K562 (cell line): Measurements from ENCODE around the gene SSR4. TPM values are rescaled to one million over a fixed set of nuclear protein-coding genes. Genes with fewer than 3 reads are reported as not detected.

ENCODE experiments used
- E2F6 ChIP-seq, 2 experiments: IDR thresholded peaks; 2 replicates each; pipeline ENCODE4 v1.6.1; 2011; ENCODE audit warnings: borderline replicate concordance in 1 of 2, control low read depth in 1 of 2, low read depth in 1 of 2, low read length in 1 of 2, mild to moderate bottlenecking in 1 of 2, mixed read lengths in 1 of 2, moderate library complexity in 1 of 2; ENCODE audit not compliant: insufficient read depth in 1 of 2, insufficient read length in 1 of 2, poor library complexity in 1 of 2, severe bottlenecking in 1 of 2; ENCODE audit errors: extremely low read depth in 1 of 2
- NFE2L1 ChIP-seq: fragments of 450-650 bp; IDR thresholded peaks from 2 replicates; pipeline ENCODE4 v1.6.1; 2016; ENCODE audit warnings: missing genetic modification characterization, low read depth, mild to moderate bottlenecking, missing compliant biosample characterization, moderate library complexity, borderline replicate concordance
- POLR3G ChIP-seq: IDR thresholded peaks from 2 replicates; pipeline ENCODE4 v1.6.1; 2011; ENCODE audit not compliant: insufficient read length, insufficient replicate concordance; ENCODE audit errors: extremely low read depth
- RBFOX2 ChIP-seq: fragments of 200-400 bp; formaldehyde crosslinking; IDR thresholded peaks from 2 replicates; pipeline ENCODE4 v1.6.1; 2017; ENCODE audit warnings: low read depth, mild to moderate bottlenecking, low read length, moderate library complexity
- SMARCE1 ChIP-seq: fragments of 450-650 bp; IDR thresholded peaks from 2 replicates; pipeline ENCODE4 v1.7.1; 2016; ENCODE audit warnings: mild to moderate bottlenecking
- ZNF274 ChIP-seq: IDR thresholded peaks from 2 replicates; pipeline ENCODE4 v1.6.1; 2011; ENCODE audit warnings: low read depth, mild to moderate bottlenecking, low read length, moderate library complexity, borderline replicate concordance
- polyA plus RNA-seq, 8 experiments: library from polyadenylated mRNA; depleted of rRNA in 4 of 8; stranded (reverse) in 5 of 8; unstranded in 3 of 8; fragments of >200 nt; fragmentation: Nextera tagmentation in 2 of 8; fragmentation: Illumina TruSeq in 1 of 8; extraction: Ambion mirVana in 2 of 8; extraction: Trizol in 1 of 8; gene quantifications; 2 replicates each; pipeline versions ENCODE4 v1.2.1 to v1.2.3, GENCODE V29; 2011 to 2014; ENCODE audit warnings: inconsistent platforms in 1 of 8, missing spikeins in 1 of 8
- total RNA-seq, 7 experiments: library from RNA; depleted of rRNA in 6 of 7; stranded (reverse); fragments of >200 nt in 6 of 7; fragmentation: Illumina TruSeq in 2 of 7; extraction: Trizol in 2 of 7; gene quantifications; 2 replicates each; pipeline versions ENCODE4 v1.2.1 to v1.2.3, GENCODE V29; 2011 to 2021; ENCODE audit warnings: low replicate concordance in 1 of 7
- TF ChIP-seq, protein P1 (sequence below): fragments of 450-650 bp; conservative IDR thresholded peaks from 2 replicates; pipeline ENCODE4 v1.6.1; 2016; ENCODE audit warnings: missing genetic modification characterization, low read depth, mild to moderate bottlenecking, control low read depth, missing compliant biosample characterization
- TF ChIP-seq, protein P2 (sequence below): sonication (generic); formaldehyde crosslinking; IDR thresholded peaks from 2 replicates; pipeline ENCODE4 v1.8.1; 2022; ENCODE audit warnings: missing genetic modification reagents
- TF ChIP-seq, protein P3 (sequence below), 2 experiments: fragments of 450-650 bp in 1 of 2; sonication (generic) in 1 of 2; formaldehyde crosslinking in 1 of 2; IDR thresholded peaks in 1 of 2; conservative IDR thresholded peaks in 1 of 2; 2 replicates each; pipeline versions ENCODE4 v1.6.1 to v1.8.1; 2016 to 2023; ENCODE audit warnings: mild to moderate bottlenecking in 2 of 2, moderate library complexity in 2 of 2, inconsistent platforms in 1 of 2, missing genetic modification reagents in 1 of 2

SSR4 gene
- total and polyA plus RNA-seq, 9 of the 15 experiments (the other 6 are each of a cell fraction or from before 2014, with no cell fraction given) = 146 to 492 (median 272) TPM

DNA sequence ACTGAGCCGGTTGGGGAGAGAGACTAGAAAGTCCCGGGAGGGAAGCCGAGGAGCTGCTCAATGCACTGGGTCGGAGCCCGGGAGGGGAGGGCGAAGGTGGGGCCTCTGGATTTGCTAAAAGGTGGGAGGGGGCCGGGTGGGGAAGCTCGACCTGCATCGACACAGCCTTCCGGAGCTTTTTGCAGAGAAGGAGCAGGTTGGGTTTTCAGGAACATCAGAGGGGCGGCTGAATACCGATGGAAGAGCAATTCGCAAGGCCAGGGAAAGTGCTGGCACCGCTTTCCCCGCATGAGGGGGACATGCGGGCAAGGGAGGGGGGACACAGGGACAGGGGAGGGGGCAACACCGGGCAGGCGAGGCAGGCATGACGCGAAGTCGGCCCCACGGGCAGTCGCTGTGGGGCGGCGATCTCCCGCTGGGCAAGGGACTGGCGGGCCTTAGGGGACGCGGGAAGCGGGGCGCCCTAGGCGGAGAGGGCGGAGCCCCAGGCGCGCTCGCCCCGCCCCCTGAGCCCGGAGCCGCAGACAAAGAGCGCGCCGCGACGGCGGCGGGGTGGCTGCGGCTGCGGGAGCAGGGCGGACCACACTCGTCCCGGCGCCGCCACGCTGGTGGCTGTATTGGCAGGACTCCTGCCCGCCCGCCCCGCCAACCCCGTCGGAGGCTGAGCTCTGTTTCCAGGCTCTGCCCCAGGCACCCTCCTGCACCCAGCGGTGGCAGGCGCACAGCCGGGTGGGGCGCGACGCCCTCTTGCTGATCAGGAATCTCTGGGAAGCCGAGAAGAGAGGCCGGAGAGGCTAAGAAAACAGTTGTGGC lies 24.3 kb downstream of the SSR4 start (continued):
- TF ChIP-seq E2F6 (IDR thresholded peaks at IDR 0.05; ENCODE audit: borderline replicate concordance in 1 of 2, extremely low read depth in 1 of 2, insufficient read depth in 1 of 2, insufficient read length in 1 of 2, low read depth in 1 of 2, low read length in 1 of 2, poor library complexity in 1 of 2, severe bottlenecking in 1 of 2) = peak in 1 of 2 experiments; percentile 59
- TF ChIP-seq SMARCE1 = no peak
- TF ChIP-seq POLR3G = no peak
- peak; percentile 69 for TF ChIP-seq RBFOX2
- TF ChIP-seq ZNF274 = no peak
- TF ChIP-seq, protein P1, sequence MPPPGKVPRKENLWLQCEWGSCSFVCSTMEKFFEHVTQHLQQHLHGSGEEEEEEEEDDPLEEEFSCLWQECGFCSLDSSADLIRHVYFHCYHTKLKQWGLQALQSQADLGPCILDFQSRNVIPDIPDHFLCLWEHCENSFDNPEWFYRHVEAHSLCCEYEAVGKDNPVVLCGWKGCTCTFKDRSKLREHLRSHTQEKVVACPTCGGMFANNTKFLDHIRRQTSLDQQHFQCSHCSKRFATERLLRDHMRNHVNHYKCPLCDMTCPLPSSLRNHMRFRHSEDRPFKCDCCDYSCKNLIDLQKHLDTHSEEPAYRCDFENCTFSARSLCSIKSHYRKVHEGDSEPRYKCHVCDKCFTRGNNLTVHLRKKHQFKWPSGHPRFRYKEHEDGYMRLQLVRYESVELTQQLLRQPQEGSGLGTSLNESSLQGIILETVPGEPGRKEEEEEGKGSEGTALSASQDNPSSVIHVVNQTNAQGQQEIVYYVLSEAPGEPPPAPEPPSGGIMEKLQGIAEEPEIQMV (tag) = no peak
- TF ChIP-seq, protein P2, sequence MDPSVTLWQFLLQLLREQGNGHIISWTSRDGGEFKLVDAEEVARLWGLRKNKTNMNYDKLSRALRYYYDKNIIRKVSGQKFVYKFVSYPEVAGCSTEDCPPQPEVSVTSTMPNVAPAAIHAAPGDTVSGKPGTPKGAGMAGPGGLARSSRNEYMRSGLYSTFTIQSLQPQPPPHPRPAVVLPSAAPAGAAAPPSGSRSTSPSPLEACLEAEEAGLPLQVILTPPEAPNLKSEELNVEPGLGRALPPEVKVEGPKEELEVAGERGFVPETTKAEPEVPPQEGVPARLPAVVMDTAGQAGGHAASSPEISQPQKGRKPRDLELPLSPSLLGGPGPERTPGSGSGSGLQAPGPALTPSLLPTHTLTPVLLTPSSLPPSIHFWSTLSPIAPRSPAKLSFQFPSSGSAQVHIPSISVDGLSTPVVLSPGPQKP (CRISPR knock-in tag) = no peak
- TF ChIP-seq, protein P3, sequence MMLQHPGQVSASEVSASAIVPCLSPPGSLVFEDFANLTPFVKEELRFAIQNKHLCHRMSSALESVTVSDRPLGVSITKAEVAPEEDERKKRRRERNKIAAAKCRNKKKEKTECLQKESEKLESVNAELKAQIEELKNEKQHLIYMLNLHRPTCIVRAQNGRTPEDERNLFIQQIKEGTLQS (IDR thresholded peaks at IDR 0.05) = no peak
- TF ChIP-seq, protein P3 (CRISPR knock-in tag; conservative IDR thresholded peaks at IDR 0.05) = no peak
- TF ChIP-seq NFE2L1 (tag) = no peak
